ENCODE results near the gene TRIM26. TPM values are rescaled to one million over a fixed set of nuclear protein-coding genes. Genes with fewer than 3 reads are reported as not detected.

The TRIM26 gene
- total and polyA plus RNA-seq, 12 donors: 18.4 to 49.6 (median 36.9) TPM

DNA sequence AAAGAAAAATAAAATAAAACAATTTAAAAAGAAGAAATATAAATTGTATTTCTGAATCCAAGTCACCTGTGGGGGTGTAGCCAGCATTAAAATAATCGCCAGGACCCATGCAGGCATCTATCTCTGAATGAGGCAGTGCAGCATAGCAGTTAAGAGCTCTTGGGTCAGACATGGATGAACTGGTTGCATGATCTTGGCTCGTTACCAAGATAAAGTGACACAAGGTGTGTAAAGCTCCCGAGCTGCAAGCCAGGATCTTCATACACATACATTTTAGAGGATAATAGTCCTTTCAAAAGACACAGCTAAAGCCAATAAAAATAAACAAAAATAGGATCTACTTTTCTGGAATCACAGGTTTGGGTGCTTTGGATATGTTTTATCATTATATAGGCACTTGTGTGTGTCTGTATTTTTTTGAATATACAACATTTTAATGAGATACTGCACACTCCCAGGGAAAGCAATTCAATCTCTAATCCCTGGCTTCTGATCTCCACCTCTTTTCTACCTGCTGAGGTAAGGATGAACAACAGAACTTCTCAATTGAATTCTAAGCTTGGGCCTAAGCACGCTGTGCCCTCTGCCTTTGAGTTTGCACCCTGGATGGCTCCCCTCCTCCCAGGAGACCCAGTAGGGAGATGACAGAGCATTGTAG, 61.1 kb downstream of the TRIM26 start:
- TF ChIP-seq POLR2A (IDR thresholded peaks at IDR 0.05): no peak
- TF ChIP-seq CTCF (IDR thresholded peaks at IDR 0.05): no peak
- no peak overlapping the region for H3K4me3 ChIP-seq
- intact Hi-C loops (cut with DNase I): no loop called here
- WGBS, 4 donors: 53 to 71% (median 65%) methylated on average over 4 of the region's 4 CpGs
- peaks cover 6% of the 10 kb centered on the region for H3K27me3 ChIP-seq
- no peaks in the 10 kb centered on the region for H3K36me3 ChIP-seq (replicated peaks in 1 of 2)
- no peaks in the 10 kb centered on the region for H3K9me3 ChIP-seq (replicated peaks in 1 of 3)
- no peaks in the 10 kb centered on the region for H3K4me1 ChIP-seq (replicated peaks in 1 of 2)
- no peak overlapping the region for H3K27ac ChIP-seq
- no peak for DNase-seq

GRCh38 chr6:30151580-30151979, 61.6 kb downstream of the TRIM26 start:
- H3K4me3 ChIP-seq: no peak overlapping the region
- WGBS, 4 donors: 55 to 75% (median 61%) methylated on average over 3 of the region's 3 CpGs
- no peaks in the 10 kb centered on the region for H3K4me1 ChIP-seq (replicated peaks in 1 of 2)
- H3K27ac ChIP-seq: no peak overlapping the region
- TF ChIP-seq POLR2A (IDR thresholded peaks at IDR 0.05) (no peak), CTCF (IDR thresholded peaks at IDR 0.05) (no peak)
- H3K36me3 ChIP-seq (replicated peaks in 1 of 2): no peaks in the 10 kb centered on the region
- no peaks in the 10 kb centered on the region for H3K9me3 ChIP-seq (replicated peaks in 1 of 3)
- H3K27me3 ChIP-seq: peaks cover 3% of the 10 kb centered on the region
- no peak for DNase-seq
- intact Hi-C loops (cut with DNase I): no loop called here

DNA sequence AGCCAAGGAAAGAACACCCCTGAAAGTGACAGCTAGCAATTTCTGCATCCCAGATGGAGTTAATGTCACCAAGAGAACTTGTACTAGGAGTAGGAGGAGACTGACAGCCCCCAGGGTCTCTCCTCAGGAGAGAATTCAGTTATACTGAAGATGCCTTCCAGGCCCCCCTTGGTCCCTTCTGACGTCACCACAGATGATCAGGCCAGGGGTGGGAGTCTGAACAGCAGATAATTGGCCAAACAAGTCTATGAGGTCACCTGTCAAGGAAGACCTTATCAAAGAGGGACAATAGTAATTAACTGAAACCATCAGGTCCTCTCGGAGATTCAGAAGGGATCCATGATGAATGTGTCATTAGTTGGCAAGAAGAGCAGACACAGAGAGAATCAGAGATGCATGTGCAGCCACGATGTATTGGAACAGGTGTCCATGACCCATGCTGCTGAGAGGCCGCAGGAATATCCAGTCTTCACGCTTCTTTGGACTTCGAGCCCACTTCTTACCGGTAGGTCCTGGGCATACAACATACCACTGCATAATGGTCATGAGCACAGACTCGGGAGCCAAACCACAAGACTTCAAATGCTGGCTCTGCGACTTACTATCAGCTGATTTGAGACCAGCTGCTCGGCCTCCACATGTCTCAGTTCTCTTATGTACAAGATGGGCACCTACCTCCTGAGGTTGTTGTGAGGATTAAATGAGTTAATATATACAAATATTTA, 62.4 kb downstream of the TRIM26 start:
- H3K4me1 ChIP-seq (replicated peaks in 1 of 2): no peaks in the 10 kb centered on the region
- no peak overlapping the region for H3K27ac ChIP-seq
- H3K4me3 ChIP-seq: no peak overlapping the region
- intact Hi-C loops (cut with DNase I): no loop called here
- no peak for TF ChIP-seq CTCF (IDR thresholded peaks at IDR 0.05)
- no peak for TF ChIP-seq POLR2A (IDR thresholded peaks at IDR 0.05)
- 75 to 87% (median 84%) methylated on average over 10 of the region's 10 CpGs for WGBS, 4 donors
- H3K36me3 ChIP-seq (replicated peaks in 1 of 2): no peaks in the 10 kb centered on the region
- H3K27me3 ChIP-seq: peaks cover 3% of the 10 kb centered on the region
- no peak for DNase-seq
- no peaks in the 10 kb centered on the region for H3K9me3 ChIP-seq (replicated peaks in 1 of 3)

DNA sequence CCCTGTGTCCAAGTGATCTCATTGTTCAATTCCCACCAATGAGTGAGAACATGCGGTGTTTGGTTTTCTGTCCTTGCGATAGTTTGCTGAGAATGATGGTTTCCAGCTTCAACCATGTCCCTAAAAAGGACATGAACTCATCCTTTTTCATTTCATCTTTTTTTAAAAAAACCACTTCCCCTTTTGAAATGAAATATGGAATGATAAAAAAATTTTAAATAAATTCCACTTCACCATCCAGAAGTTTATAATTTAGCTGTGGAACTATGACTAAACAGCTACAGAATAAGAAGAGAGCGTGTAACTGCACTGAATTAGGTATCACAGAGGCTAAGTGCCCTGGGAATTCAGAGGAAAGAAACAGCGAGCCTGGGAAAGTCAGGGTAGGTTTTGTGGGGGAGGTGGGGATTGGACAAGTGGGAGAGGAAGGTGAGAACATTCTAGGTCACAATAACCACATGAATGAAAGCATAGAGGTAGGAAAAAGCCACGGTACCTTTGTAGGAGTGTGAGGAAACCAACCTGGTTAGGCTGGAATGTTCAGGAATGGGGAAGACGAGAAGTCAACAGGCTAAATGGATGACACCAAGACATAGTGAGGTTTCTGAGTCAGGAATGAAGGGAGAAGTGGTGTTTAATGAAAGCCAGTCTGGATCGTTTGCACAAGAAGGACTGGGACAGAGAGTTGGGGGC, 63.2 kb downstream of the TRIM26 start:
- no peak for DNase-seq
- H3K27ac ChIP-seq: no peak overlapping the region
- no peaks in the 10 kb centered on the region for H3K9me3 ChIP-seq (replicated peaks in 1 of 3)
- no peaks in the 10 kb centered on the region for H3K36me3 ChIP-seq (replicated peaks in 1 of 2)
- WGBS, 4 donors: 65 to 73% (median 71%) methylated on average over 7 of the region's 7 CpGs
- no peak overlapping the region for H3K4me3 ChIP-seq
- H3K27me3 ChIP-seq: peaks cover 4% of the 10 kb centered on the region
- no peaks in the 10 kb centered on the region for H3K4me1 ChIP-seq (replicated peaks in 1 of 2)
- TF ChIP-seq POLR2A (IDR thresholded peaks at IDR 0.05): no peak
- TF ChIP-seq CTCF (IDR thresholded peaks at IDR 0.05): no peak
- intact Hi-C loops (cut with DNase I): no loop called here
